GM10847 (cell line): ENCODE data around the gene ATP8A1.

Experiments used
- POLR2A ChIP-seq: IDR thresholded peaks from 2 replicates; pipeline ENCODE4 v1.6.1; 2011; ENCODE audit not compliant: insufficient read length; ENCODE audit errors: extremely low read depth

Gene ATP8A1

DNA sequence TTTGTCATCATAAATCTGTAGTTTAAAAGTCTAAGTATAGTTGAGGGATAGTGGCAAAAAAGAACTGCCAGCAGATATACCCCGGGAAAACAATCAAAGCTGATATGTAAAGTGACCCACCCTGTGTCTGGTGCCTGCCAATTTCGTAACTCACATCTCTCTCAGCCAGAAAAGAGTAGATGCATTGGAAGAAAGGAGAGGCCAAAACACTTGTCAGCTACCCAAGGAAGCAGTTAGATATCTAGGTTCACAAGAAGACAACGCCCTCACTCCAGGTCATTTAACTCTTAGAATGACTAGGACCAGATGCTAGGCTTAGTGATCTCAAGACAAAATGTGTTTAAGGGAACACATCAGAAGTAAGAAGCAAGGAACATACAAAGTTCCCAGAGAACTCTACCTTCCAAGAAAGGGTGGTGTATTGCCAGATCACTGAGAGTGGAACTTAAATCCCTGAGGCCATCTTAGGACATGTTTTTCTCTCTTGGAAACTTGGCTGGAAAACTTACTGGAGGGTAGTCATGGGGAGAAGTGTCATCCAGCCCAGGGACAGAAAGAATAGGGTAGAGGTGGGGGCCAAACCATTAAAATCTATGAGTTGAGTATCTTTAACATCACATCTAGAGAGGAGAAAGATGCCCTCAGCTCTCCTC, 133.7 kb downstream of the ATP8A1 start:
- no peak for TF ChIP-seq POLR2A

DNA sequence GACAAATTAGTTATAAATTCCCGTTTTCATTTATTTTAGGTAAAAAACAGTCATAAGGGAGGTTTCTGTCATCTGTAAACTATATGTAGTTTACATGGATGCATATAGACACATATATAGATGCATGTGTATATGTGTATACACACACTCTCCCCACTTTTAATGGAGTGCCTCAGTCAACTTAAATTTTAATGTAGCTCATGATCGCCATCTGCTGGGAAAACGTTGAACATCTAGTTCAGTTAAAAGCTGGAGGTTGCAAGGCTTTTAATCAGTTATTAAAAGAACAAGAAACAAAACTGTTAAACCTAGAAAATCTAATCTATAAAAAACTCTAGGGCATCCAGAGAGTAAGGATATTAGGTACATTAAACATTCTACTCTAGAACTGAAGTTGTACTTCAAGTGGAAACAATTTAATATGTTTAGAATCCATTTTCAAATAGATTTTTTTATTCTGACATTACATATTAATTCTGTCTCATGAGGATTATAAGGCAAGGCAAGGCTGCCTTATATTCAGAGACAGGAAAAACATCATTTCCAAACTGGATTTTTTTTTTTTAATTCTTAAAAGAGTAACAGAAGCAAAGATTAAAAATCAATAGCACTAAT, 137.0 kb downstream of the ATP8A1 start:
- no peak for TF ChIP-seq POLR2A

DNA sequence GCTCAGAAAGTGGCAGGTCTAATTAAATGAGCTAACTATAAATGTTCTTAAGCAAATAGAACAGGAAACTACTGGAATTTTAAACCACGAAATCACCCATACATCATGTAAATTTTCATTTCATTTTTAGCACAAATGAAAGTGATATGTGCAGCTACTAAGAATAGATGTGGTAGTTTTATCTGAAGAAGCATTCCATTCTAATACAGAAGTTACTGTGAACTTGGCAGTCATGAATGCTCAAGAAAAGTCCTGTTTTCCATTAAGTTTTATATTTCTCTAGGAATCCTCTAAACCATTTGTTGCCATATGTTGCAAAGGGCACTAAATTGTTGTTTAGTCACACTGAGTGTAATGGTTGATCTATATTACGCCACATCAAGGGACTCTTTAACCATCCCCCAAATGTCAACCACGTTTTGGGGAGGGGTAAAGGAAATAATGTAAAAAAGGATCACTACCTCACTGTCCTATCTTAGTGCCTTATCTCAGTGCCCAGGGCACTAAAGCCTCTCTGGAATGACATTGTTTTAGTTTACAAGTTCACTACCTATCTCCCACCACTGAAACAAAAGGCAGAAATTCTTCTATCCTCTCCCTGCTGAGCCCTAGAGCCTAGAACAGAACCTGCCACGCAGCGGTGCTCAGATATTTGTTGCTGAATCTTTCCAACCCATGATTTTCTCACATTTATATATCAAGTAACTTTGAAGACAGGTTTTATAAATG, 141.6 kb downstream of the ATP8A1 start:
- no peak for TF ChIP-seq POLR2A

DNA sequence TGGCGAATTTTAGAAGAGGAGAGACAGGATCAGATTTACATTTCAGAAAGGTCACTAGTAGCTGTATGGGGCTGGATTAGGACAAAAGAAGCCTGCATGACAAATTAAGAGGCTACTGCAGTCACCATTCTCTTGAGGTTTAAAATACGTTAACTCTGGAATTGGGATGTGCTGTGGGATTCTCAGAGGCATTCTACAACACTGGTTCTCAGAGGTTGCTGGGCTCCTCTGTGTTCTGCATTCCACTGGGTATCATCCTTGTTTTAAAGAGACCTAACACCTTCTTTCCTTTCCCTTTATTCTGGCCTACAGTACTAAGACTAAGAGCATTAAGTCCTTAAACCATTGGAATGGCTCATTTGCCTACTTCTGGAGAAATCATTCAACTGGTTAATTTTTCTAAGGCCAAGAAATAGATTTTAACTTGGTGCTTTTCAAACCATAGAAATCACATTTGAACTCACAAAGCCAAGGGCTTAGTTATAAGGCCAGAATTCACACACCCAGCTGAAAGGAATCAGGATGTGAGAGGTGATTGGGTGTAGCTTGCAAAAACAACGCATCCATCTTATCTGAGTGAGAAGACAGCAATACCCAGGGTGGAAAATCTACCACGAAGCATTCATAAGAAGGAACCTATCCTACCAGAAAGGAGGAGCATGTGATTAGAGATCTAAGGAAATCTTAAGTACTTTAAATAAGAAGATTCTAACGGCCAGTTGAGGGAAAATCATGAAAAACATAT, 143.0 kb downstream of the ATP8A1 start:
- no peak for TF ChIP-seq POLR2A

DNA sequence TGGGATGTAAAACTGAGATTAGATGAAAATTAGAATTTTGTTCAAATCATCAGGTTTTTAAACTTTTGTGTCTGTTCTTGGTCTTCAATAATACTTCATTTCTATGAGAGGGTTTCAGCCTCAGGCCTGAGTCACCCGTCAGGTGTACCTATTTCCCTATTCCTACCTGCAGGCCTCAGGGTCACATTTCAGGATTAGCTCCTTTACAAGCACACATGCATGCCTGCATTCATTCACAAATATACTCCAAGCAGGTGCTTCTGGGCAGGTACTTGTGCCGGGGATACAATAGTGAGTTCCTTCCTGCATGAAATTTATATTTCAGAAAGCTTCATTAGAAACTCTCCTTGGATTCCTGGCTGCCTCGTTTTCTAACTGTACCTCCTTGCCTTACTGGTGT, 144.7 kb downstream of the ATP8A1 start:
- no peak for TF ChIP-seq POLR2A

DNA sequence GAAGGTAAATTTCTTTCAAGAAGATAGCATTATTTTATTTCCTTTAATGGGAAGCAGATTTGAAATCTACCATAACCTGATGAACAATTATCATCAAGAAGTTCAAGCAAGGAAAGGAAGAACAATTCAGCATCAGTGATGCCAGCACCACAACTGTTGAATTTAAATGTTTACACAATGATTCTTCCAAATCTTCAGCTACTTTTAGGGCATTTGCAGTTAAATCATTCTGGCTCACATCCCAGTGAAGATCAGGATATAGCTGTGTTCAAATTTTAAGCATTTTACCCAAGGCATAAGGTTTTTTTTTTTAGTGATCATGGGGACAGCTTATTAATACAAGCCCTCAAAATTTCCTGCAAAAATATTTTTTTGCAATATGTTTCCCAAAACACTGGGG, 146.7 kb downstream of the ATP8A1 start:
- no peak for TF ChIP-seq POLR2A

DNA sequence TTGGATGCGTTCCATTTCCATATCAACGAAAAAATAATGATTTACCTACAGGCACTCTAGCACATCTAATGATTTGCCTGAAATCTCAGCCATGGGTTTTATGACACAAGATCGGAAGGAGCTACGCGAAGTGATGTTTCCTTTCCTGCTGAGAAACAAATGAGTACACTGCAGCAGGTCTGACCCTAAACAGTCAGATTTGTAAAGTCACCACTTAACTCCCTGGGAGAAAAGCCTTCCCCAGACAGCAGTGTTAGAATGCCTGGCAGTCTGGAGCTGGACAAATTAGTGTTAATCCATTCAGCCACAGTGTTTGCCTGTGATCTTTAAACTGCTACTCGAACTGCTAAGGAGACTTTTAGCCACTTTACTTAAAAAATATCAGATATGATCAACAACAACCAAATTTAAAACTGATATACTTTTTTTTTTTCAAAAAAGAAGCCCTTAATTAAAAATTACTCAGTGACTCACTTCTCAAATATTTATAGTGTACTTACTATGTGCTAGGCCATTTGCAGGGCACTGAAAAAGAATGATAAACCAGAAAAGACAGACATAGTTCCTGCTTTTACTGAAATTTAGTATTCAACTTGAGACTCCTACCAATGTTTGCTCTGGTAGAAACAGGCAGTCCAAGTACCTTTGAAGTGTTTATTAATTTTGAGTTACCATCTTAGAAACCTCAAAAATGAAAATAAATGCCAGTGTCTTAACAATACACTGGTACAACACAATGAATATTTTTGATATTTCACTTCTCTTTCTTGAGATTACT, 155.1 kb downstream of the ATP8A1 start:
- no peak for TF ChIP-seq POLR2A

DNA sequence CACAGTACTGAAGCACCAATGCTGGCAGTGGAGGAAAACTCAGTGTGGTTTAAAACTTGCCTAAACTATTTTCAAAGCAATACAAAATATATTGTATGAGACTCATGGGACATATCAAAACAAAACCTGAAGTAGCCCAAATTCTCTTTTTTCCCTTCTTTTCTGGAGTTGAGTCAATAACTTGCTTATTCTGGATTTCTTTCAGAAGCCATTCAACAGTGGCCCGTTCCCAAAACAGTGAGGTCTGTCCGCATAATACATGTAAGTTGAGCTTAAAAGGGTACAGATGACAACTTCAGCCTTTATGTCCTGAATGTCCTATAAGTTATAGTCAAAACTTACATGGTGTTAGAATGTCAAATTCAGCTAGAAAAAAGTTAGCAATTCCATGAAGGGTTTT, 158.9 kb downstream of the ATP8A1 start:
- TF ChIP-seq POLR2A: no peak

DNA sequence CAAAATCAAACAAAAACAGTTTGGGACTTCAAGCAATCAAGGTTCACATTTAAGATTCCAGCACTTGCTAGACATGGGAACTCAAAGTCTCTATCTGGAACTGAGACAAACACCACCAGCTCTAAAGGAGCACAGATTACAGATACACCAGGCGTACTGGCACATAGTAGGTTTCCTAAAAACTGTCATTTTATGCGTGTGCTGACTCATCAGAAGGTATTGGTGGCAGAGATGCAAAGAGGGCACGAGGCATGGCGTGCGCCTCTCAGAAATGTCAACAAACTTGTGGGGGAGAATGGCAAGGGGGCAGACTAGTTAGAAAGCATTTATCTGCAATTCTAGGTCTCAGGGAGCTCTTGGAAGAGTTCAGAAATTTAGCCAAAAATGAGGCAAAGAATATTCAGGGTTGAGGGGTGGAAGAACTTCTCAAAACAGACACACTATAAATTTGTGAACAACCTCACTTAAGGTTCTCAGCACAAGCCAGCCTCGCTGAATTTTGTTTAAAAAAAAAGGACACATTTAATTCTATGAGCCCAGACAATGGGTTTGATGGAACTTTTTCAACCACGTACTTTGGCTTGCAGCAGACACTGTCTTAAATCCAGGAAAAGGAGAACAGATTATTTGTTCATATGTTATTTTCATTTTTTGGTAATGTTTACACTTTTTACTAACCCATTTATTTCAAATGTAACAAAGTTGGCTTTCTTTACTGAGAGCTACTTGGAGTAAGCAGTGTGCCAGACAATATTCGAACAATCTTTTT, 159.6 kb downstream of the ATP8A1 start:
- TF ChIP-seq POLR2A: no peak

DNA sequence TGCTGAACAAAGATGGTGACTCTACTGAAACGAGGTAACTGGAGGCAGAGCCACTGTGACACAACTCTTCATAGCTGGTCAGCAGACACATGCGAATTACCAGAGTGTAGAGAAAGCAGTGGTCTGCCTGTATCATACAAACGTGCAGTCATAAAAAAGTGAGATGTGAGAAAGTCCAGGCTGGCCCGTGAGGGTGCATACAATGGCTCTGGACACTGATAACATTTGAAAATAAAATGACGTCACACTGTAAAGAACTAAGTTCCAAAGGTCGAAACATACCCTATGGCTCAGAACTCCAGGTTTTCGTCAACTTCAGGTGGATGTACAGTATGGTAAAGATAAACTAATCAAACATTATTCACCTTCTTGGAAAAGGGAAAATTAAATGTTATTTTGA, 163.9 kb downstream of the ATP8A1 start:
- no peak for TF ChIP-seq POLR2A

DNA sequence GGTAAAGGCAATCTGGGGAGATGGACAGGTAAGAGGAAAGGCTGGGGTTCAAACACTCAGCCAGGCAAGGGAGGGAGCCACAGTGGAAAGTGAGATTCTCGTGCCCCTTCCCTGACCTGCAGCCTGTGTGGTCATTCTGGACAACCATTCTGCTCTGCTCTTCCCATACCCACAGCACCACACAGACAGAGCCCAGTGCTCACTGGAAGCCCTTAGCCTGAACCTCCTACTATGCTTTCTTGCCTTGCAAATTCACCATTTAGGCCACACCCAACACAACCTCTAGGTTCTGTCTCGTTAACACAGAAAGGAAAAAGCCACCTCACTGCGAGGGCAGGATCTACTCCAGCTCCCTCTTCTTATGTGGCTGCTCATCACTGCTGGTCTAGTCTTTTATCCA, 166.9 kb downstream of the ATP8A1 start:
- no peak for TF ChIP-seq POLR2A

DNA sequence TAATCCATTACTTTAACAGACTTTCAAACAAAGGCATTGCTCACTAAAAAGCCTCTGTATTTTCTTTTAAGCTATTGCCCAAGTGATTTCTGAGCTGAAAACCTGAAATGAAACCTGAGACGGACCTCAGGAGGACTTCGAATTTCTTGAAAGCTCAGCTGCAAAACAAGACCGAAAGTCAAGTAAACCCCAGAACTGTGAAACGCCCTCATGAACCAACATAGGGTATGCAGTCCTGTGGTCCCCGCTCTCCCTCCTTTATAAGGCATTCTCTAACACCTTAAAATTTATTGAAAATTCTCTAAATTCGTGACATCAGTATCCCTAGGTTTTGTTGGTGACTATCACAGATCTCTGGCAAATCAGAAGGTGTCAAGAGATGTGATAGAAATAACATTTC, 167.8 kb downstream of the ATP8A1 start:
- TF ChIP-seq POLR2A: no peak

DNA sequence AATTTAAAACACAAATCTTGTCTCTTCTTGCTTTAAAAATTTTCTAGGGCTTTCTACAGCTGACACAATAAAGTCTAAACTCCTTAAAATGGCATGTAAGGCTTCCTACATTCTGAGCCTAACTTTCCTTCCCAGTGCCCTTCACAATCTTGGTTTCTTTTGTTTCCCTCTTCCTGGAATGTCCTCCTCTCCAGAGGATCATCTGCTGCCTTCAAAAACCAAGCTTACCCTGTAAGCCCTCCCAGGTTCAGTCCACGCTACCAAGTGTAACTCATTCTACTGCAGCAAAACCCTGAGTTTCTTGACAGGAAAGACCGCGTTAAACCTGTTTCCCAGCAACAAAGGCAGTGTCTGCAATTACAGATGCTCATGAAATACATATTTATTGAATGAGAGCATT, 168.4 kb downstream of the ATP8A1 start:
- TF ChIP-seq POLR2A: no peak

DNA sequence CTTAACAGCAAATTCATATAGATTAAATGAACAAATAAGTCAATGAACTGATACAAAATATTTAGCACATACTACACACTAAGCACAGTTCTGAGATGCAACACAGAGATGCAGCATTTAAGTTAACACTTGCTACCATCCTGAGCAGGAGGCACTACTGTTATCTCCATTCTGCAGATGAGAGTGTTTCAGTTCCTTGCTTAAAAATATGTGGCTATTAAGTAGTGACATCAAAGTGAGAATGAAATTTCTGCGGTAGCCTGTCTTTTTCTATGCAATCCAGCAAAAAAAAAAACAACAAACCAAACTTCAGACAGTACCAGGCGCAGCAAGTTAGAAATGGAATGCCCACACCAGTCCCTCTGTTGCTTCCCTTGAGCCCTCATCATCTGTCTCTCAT, 168.8 kb downstream of the ATP8A1 start:
- no peak for TF ChIP-seq POLR2A
